HFF-Myc (cell line): ENCODE results near the gene ZSCAN20.

Source experiments
- DNase-seq: peaks from one replicate; pipeline ENCODE4 v3.0.0-alpha.2; 2011; ENCODE audit warnings: low read depth; ENCODE audit errors: extremely low read depth
- H3K4me3 ChIP-seq: replicated peaks from 2 replicates; pipeline ENCODE4 v1.5.1; 2011; ENCODE audit warnings: low read depth, mild to moderate bottlenecking, control low read depth, low read length
- CTCF ChIP-seq: IDR thresholded peaks from 2 replicates; pipeline ENCODE4 v1.5.1; 2012; ENCODE audit warnings: mild to moderate bottlenecking, low read depth, low read length, control low read depth; ENCODE audit errors: missing control alignments

Gene ZSCAN20

GRCh38 chr1:33537885-33538284 is 65.4 kb downstream of the ZSCAN20 start:
- DNase-seq: no peak
- TF ChIP-seq CTCF: no peak
- H3K4me3 ChIP-seq: no peak overlapping the region

GRCh38 chr1:33541966-33542365 is 69.5 kb downstream of the ZSCAN20 start:
- no peak for TF ChIP-seq CTCF
- no peak for DNase-seq
- H3K4me3 ChIP-seq: no peak overlapping the region
